H9 (cell line): ENCODE results near the gene JAKMIP1. TPM values are rescaled to one million over a fixed set of nuclear protein-coding genes. Genes with fewer than 3 reads are reported as not detected.

Experiments used
- DNase-seq: peaks from one replicate; pipeline ENCODE4 v3.0.0-alpha.2; 2017
- H2AFZ ChIP-seq: one replicate; pipeline ENCODE4 v1.6.1; 2013; ENCODE audit warnings: mild to moderate bottlenecking, low read length, control low read depth, moderate library complexity
- H2AK5ac ChIP-seq: 2 replicates; pipeline ENCODE4 v1.6.1; 2013; ENCODE audit warnings: low read length, control low read depth, mixed read lengths; ENCODE audit not compliant: insufficient read length
- H2BK120ac ChIP-seq: one replicate; pipeline ENCODE4 v1.6.1; 2013; ENCODE audit warnings: low read depth, mild to moderate bottlenecking, low read length, control low read depth, inconsistent platforms; ENCODE audit not compliant: poor library complexity, severe bottlenecking
- H2BK12ac ChIP-seq: 2 replicates; pipeline ENCODE4 v1.6.1; 2013; ENCODE audit warnings: low read length, control low read depth, mixed read lengths, low read depth; ENCODE audit not compliant: insufficient read length
- H2BK15ac ChIP-seq: 2 replicates; pipeline ENCODE4 v1.6.1; 2013; ENCODE audit warnings: low read depth, low read length, control low read depth
- H2BK20ac ChIP-seq: one replicate; pipeline ENCODE4 v1.6.1; 2013; ENCODE audit warnings: low read depth, mild to moderate bottlenecking, low read length, control low read depth, inconsistent platforms; ENCODE audit not compliant: poor library complexity, severe bottlenecking
- H2BK5ac ChIP-seq: 2 replicates; pipeline ENCODE4 v1.6.1; 2013; ENCODE audit warnings: low read length, control low read depth, mixed read lengths; ENCODE audit not compliant: insufficient read length
- H3K14ac ChIP-seq: 2 replicates; pipeline ENCODE4 v1.6.1; 2013; ENCODE audit warnings: low read length, control low read depth; ENCODE audit not compliant: insufficient read depth
- H3K18ac ChIP-seq: 2 replicates; pipeline ENCODE4 v1.6.1; 2013; ENCODE audit warnings: low read depth, mild to moderate bottlenecking, mixed read lengths, low read length, control low read depth; ENCODE audit not compliant: insufficient read length
- H3K23ac ChIP-seq: 2 replicates; pipeline ENCODE4 v1.6.1; 2013; ENCODE audit warnings: low read length, control low read depth, mixed read lengths, low read depth; ENCODE audit not compliant: insufficient read length
- H3K23me2 ChIP-seq: 2 replicates; pipeline ENCODE4 v1.6.1; 2013; ENCODE audit warnings: low read depth, mild to moderate bottlenecking, mixed read lengths, low read length, control low read depth; ENCODE audit not compliant: insufficient read length, poor library complexity, severe bottlenecking
- H3K27ac ChIP-seq: 2 replicates; pipeline ENCODE4 v1.5.1; 2013; ENCODE audit warnings: low read length, control low read depth, mixed read lengths, low read depth; ENCODE audit not compliant: insufficient read length
- H3K27me3 ChIP-seq: 2 replicates; pipeline ENCODE4 v1.6.1; 2013; ENCODE audit warnings: low read length, control low read depth, inconsistent platforms; ENCODE audit not compliant: insufficient read depth
- H3K4ac ChIP-seq: 2 replicates; pipeline ENCODE4 v1.6.1; 2013; ENCODE audit warnings: low read depth, mild to moderate bottlenecking, control low read depth, inconsistent platforms, low read length, moderate library complexity
- H3K4me1 ChIP-seq: 2 replicates; pipeline ENCODE4 v1.6.1; 2013; ENCODE audit warnings: low read length, control low read depth, inconsistent platforms; ENCODE audit not compliant: insufficient read depth
- H3K4me2 ChIP-seq: 2 replicates; pipeline ENCODE4 v1.6.1; 2013; ENCODE audit warnings: low read length, control low read depth, mixed read lengths; ENCODE audit not compliant: insufficient read length, insufficient read depth
- H3K56ac ChIP-seq: 2 replicates; pipeline ENCODE4 v1.6.1; 2013; ENCODE audit warnings: low read depth, mild to moderate bottlenecking, mixed read lengths, low read length, control low read depth; ENCODE audit not compliant: insufficient read length
- H3K79me1 ChIP-seq: 2 replicates; pipeline ENCODE4 v1.6.1; 2013; ENCODE audit warnings: low read depth, mild to moderate bottlenecking, moderate library complexity, low read length, control low read depth, inconsistent platforms; ENCODE audit not compliant: insufficient read depth, poor library complexity, severe bottlenecking
- H3K79me2 ChIP-seq: 2 replicates; pipeline ENCODE4 v1.6.1; 2013; ENCODE audit warnings: low read length, control low read depth, inconsistent platforms; ENCODE audit not compliant: insufficient read depth
- H3K9ac ChIP-seq: 2 replicates; pipeline ENCODE4 v1.6.1; 2013; ENCODE audit warnings: low read length, control low read depth, mixed read lengths; ENCODE audit not compliant: insufficient read length; ENCODE audit errors: extremely low read depth
- H3K9me3 ChIP-seq: one replicate; pipeline ENCODE4 v1.6.1; 2013; ENCODE audit warnings: low read depth, low read length, inconsistent platforms; ENCODE audit not compliant: control insufficient read depth
- H3T11ph ChIP-seq: one replicate; pipeline ENCODE4 v1.6.1; 2013; ENCODE audit warnings: mild to moderate bottlenecking, low read length, control low read depth, inconsistent platforms
- H4K20me1 ChIP-seq: one replicate; pipeline ENCODE4 v1.6.1; 2013; ENCODE audit not compliant: control insufficient read depth, insufficient read length, insufficient read depth
- H4K5ac ChIP-seq: 2 replicates; pipeline ENCODE4 v1.6.1; 2013; ENCODE audit warnings: low read depth, mild to moderate bottlenecking, mixed read lengths, low read length, control low read depth; ENCODE audit not compliant: insufficient read length
- H4K8ac ChIP-seq: replicated peaks from 2 replicates; pipeline ENCODE4 v1.6.1; 2013; ENCODE audit warnings: low read length, control low read depth, mixed read lengths, low read depth; ENCODE audit not compliant: insufficient read length
- H4K91ac ChIP-seq: 2 replicates; pipeline ENCODE4 v1.6.1; 2013; ENCODE audit warnings: low read depth, mild to moderate bottlenecking, moderate library complexity, mixed read lengths, low read length, control low read depth; ENCODE audit not compliant: insufficient read length
- H3K27ac Mint-ChIP-seq, 3 experiments: 2 replicates in 2 of 3; 3 replicates in 1 of 3; pipeline ENCODE4 v1.8.0; 2020 to 2021; ENCODE audit warnings: mixed read lengths in 3 of 3, mild to moderate bottlenecking in 1 of 3, moderate library complexity in 1 of 3
- H3K27me3 Mint-ChIP-seq: 2 replicates; pipeline ENCODE4 v1.8.0; 2021; ENCODE audit warnings: low read depth, mild to moderate bottlenecking, moderate library complexity, mixed read lengths
- H3K36me3 Mint-ChIP-seq, 3 experiments: 2 replicates in 2 of 3; 3 replicates in 1 of 3; pipeline ENCODE4 v1.8.0; 2020 to 2021; ENCODE audit warnings: low read depth in 3 of 3, mixed read lengths in 3 of 3; ENCODE audit not compliant: insufficient read depth in 1 of 3
- H3K4me1 Mint-ChIP-seq, 2 experiments: 2 replicates each; pipeline ENCODE4 v1.8.0; 2020; ENCODE audit warnings: mixed read lengths in 2 of 2
- H3K4me3 Mint-ChIP-seq, 2 experiments: 2 replicates in 1 of 2; 3 replicates in 1 of 2; pipeline ENCODE4 v1.8.0; 2020 to 2021; ENCODE audit warnings: mild to moderate bottlenecking in 2 of 2, mixed read lengths in 2 of 2, moderate library complexity in 1 of 2
- H3K9me3 Mint-ChIP-seq, 2 experiments: 2 replicates in 1 of 2; 3 replicates in 1 of 2; pipeline ENCODE4 v1.8.0; 2020; ENCODE audit warnings: mild to moderate bottlenecking in 2 of 2, mixed read lengths in 2 of 2, moderate library complexity in 1 of 2
- CTCF ChIP-seq: fragments of 200-600 bp; sonication (generic); conservative IDR thresholded peaks from 3 replicates; pipeline ENCODE4 v1.8.0; 2021; ENCODE audit warnings: antibody characterized with exemption, mild to moderate bottlenecking
- WGBS: extraction: QIAGEN DNeasy Blood & Tissue Kit; methylation state at CpG from one replicate; pipeline ENCODE4 v1.1.7; 2013; ENCODE audit warnings: missing lambda C conversion rate, low lambda C conversion rate, mixed read lengths; ENCODE audit not compliant: insufficient read length; ENCODE audit errors: extremely low coverage; 5-methylcytosine and 5-hydroxymethylcytosine counted together
- total RNA-seq: library from RNA; stranded (reverse); gene quantifications from 2 replicates; pipeline ENCODE4 v1.2.1, GENCODE V29; 2021

Gene JAKMIP1
- total RNA-seq, 1 experiment from 2014 or later, result 1.5 TPM

- no peaks in the 10 kb centered on the region; the same call in 1 of the 2 replicates for H3K27me3 ChIP-seq
- no peak overlapping the region for H2BK12ac ChIP-seq
- H2BK20ac ChIP-seq, result no peak overlapping the region
- TF ChIP-seq CTCF, result no peak
- no peak overlapping the region for H2AFZ ChIP-seq
- H3K4me1 Mint-ChIP-seq, result no peaks in the 10 kb centered on the region
- peak; percentile 24 for DNase-seq
- no peak overlapping the region for H4K91ac ChIP-seq
- no peak overlapping the region for H2BK120ac ChIP-seq
- peaks cover 51% of the 10 kb centered on the region for H3K27me3 Mint-ChIP-seq
- H2AK5ac ChIP-seq, result no peak overlapping the region
- no peaks in the 10 kb centered on the region for H3K79me1 ChIP-seq
- no peak overlapping the region for H3K27ac Mint-ChIP-seq
- no peaks in the 10 kb centered on the region for H4K20me1 ChIP-seq
- no peak overlapping the region for H3K27ac ChIP-seq
- H3K9ac ChIP-seq, result no peak overlapping the region
- H3K18ac ChIP-seq, result no peak overlapping the region
- no peak overlapping the region for H4K5ac ChIP-seq
- no peak overlapping the region for H3K4me2 ChIP-seq
- WGBS, result no CpG with 5 or more reads among the region's 14 CpGs
- no peak overlapping the region for H3K4me3 Mint-ChIP-seq
- H2BK15ac ChIP-seq, result no peak overlapping the region
- H3K4ac ChIP-seq, result no peak overlapping the region
- H2BK5ac ChIP-seq, result no peak overlapping the region
- no peaks in the 10 kb centered on the region for H3K23me2 ChIP-seq
- peaks cover 19 to 21% of the 10 kb centered on the region in 2 experiments for H3K9me3 Mint-ChIP-seq
- H3K4me1 ChIP-seq, result no peaks in the 10 kb centered on the region
- H3K9me3 ChIP-seq, result peaks cover 7% of the 10 kb centered on the region
- H3K56ac ChIP-seq, result no peak overlapping the region
- H3K23ac ChIP-seq, result no peak overlapping the region
- H4K8ac ChIP-seq, result no peak overlapping the region
- H3K36me3 Mint-ChIP-seq, result peaks cover 1 to 17% (median 12%) of the 10 kb centered on the region in 3 experiments; a peak in 6 of 7 replicates
- no peak overlapping the region for H3K14ac ChIP-seq
- no peaks in the 10 kb centered on the region for H3K79me2 ChIP-seq
- no peak overlapping the region for H3T11ph ChIP-seq
These were observed 212.1 kb downstream of the JAKMIP1 start for GRCh38 chr4:5988086-5988845.
